GM18519 (cell line): ENCODE data around the gene NR2E1.

ENCODE experiments used
- ATAC-seq: cut with Tn5 transposase; IDR thresholded peaks from one replicate; pipeline ENCODE4 v1.9.1; 2021; ENCODE audit warnings: mild to moderate bottlenecking, moderate library complexity; ENCODE audit not compliant: unreplicated experiment, low FRiP score

The NR2E1 gene

DNA sequence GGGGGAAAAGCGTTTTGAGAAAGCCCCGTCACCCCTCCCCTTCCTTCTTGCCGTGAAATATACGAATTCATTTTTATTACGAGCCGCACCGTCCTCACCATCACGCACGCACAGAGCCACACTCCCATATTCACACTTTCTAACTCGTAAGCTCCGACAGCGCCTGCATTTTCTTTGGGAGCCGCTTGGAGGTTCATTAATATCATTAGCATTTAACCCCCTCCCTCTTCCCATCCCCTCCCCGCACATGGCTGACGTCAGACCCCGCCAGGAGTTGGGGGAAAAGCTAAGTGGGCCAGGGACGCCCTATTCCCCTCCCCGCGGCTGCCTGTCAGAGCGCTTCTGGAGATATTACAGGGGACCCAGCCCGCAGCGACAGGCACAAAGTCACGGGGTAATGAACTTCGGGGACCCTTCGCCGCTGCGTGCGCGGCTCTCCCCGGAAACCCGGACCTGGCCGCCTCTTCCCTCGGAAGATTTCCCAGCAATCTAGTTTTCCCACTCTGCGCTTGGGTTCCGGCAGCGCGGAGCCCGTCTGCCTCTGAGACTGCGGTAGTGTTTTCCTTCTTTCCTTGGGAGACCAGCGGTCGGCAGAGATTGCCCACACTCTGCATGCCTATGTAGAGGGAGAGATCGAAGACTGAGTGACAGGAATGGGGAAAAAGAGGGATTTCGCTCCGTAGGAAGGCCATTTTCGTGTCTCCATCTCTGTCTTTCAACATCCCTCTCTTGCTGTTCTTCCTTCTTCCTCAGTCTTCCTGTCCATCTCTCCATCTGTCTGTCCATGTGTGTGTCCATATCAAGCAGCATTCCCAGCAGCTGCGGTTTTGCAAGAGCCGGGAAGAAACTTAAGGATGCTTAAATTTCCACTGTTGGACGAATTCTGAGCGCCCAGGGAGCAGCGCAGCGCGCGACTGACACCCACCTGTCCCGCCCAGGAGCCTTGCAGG lies at the start of gene NR2E1:
Gene NR2E1 (plus strand): TSS at position 309 of the 950 bp plus-strand sequence. CDS start 744 bp downstream, outside the sequence.
- no peak for ATAC-seq

DNA sequence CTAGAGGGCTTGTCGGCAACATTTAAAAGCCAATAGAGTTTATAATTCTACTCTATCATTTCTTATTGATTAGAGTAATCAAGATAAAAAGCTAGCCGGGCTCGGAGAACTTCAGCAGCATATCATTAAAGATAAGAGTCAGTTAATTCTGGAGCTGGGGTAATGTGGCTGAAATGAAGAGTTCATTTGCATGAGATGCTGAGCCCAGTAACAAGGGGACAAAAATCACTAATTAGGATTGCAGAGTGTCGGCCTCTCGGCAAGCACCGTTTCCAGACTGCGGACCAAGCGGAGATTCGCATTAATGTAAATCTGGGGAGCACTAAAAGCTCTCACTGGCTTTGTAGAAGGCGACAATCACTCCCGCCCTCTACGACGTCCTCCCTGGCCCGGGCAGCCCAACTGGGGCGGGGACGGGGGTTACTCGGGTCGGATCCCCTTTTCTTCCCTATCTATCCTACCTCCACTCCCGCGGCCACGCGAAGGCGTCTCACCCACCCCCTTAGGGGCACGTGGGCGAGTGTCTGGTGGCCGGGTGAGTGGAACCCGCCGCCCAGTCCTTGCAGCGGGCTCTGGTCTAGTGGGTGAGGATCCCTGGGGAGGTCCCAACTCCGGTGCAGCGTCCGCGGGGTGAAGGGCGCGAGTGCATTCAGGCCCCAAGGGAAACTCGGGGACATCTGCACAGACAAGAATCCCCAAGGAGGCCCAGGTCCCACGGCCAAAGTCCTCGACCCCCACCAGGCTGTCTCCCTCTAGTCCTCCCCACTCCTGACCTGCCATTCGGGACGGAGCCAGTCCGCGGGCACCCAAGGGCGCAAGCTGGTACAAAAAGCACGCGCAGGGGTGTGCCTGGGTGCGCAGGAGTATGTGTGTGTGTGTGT lies 49.0 kb upstream of the NR2E1 start:
- ATAC-seq = no peak

DNA sequence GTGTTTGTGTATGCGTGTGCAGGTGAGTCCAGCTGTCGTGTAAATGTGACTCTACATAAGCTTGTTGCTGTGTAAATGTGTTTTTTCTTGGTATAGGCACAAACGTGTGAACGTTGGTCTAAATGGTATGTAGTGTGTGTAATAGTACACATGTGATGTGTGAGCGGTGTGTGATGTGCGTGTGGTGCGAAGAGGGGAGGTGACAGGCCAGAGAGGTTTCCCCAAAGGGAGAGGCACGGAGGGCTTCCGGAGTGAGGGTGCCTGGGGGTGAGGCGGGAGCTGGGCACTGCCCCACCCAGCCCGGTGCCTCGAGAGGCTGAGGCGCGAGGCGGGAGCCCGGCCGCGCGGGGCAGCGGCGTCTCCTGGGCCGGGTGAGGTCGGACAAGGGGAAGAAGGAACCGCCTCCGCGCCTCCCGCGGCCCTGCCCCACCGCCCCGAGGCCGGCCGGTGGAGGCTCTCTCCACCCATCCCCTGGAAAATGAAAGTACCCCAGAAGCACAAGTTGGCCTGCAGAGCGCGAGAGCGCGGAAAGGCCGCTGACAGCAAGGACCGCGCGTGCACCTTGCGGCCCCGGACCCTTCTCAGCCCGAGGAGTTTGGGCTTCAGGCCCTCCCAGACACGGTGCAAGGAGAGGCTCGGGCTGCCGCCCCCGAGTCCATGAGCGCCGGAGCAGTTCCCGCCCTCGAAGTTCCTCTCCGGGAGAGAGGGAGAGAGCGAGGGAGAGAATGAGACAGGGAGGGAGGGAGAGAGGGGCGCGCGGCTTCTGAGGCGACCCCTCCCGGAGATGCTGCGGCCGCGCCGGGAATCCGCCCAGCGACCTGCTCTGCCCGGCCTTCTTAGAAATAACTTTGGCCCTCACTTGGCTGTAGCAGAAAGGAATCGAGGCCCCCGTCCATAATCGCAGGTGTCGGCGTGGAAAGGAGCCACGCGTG lies 48.1 kb upstream of the NR2E1 start:
- no peak for ATAC-seq

DNA sequence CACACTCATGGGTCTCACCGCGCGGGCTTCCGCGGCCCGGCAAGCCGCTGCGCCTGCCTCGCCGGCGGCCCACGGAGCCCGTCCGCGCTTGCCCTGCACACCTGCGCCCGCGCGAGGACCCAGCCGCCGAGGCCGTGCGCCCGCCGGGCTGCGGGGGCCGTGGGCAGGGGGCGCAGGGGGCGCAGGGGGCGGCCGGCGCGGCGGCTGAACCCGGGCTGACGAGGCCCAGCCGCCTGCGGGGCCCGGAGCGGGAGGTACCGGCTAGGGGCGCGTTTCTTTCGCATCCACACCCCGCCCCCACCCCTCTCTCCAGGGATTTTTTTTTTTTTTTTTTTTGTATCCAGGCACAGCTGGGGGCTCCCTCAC lies 47.5 kb upstream of the NR2E1 start:
- ATAC-seq = no peak

DNA sequence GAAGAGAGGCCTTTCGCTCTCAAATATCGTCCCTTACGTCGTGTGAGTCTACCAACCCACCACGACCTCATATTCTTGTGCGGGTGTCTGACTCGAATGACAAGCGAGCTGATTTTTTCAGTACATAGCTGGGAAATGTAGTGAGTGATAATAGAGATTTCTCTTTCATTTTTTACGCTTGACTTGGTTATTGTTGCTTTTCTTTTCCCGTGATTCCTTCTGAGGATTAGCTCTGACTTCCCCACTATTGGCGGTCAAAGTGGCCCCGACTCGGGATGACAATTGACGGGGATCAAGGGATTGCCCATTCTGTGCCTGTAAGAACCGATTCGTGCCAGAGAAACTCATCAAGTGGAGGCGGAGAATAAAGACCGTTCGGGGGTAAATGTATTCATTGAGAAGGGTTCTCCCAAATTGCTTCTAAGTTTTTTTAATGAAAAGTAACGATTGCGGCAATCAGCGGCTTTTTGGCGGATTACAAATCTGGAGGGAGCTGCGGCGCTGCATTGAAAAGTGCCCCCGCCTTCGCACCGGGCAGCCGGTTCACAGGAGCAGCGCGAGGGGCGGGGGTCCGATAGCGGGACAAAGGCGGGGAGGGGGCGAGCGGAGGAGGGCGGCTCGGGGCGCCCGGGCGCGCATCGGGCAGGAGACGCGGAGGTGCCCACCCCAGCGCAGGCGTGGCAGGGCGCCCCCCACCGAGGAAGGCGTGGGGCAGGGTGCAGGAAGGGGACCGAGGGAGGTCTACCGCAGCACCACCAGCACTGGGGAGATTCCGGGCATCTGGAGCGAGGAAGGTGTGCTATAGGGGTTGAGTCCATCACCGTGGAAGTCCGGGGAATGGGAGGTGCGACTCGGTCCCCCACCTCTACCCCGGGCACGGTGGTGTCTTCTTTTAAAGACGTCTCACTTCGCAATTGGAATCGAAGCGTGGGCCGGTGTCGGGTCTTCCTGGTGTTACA lies 46.7 kb upstream of the NR2E1 start:
- no peak for ATAC-seq

DNA sequence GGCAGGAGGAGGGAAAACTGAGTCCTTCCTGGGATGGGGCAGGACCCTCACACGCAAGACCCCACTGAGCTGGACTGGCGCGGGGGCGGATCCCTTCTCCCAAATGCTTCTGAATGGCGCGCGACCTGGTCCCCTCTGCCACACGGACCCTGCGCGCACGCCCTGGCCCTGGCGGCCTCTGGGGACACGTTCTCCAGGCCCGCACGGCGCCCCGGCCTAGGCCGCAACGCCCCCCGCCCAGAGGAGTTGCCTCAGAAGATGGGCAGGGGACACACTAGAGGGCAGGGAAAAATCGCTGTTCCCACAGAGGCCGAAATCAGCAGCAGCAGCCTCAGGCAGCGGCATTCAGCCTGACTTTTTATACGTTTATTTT lies 46.1 kb upstream of the NR2E1 start:
- ATAC-seq = no peak

DNA sequence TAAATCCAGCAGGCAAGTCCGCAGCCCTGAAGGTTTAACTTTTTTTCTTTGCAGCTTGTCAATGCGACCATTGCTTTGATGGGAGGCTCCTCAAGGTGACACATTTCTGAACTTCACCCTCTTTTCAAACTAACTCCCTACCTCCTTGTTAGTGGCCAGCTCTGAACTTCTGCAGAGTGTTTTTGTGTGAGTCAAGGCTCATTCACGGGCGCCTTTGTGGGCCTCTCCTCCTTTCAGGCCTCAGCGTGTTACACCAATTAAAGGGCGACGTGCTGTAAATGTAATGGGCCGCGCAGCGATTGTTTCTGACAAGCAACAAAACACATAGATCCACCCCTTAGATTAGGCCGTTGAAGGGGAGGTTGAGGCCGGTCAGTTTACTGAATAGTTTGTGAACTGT lies 45.5 kb upstream of the NR2E1 start:
- ATAC-seq = no peak

DNA sequence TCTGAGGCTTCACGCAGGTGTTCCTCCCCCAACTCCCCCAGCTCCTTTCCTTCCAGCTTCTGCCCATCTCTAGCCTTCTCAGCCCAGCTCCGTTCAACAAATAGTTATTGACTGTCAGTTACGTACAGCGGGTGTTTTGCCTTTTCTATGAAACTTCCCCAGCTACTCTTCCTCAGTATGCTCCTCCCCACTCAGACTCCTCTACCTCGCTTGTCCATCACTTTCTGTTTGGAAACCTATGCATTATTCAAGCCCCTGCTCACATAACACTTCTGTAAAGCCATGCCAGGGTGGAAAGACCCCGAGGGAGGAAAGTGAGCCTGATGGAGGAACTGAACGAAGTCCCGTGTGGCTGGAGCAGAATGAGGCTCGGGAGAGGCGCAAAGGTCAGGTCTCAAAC lies 44.2 kb upstream of the NR2E1 start:
- no peak for ATAC-seq

DNA sequence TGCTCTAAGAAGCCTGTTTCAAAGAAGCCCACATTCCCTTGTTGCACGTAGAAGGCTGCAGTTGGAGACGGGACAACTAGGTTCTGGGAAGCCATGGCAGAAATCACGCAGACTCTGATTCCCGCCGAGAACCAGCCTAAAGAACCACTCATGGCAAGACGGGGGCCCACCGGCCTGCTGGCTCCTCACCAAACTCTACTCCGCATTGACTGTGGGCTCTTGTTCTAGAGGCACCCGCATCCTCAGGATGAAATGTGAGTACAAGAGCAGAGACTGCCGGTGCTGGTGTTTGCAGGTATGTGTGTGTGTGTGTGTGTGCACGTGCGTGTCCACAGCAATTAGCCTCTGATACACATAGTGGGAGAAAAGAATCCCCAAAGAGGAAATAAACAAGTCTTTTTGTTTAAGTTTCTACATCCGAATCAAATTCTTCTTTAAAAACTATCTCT lies 42.3 kb upstream of the NR2E1 start:
- no peak for ATAC-seq

DNA sequence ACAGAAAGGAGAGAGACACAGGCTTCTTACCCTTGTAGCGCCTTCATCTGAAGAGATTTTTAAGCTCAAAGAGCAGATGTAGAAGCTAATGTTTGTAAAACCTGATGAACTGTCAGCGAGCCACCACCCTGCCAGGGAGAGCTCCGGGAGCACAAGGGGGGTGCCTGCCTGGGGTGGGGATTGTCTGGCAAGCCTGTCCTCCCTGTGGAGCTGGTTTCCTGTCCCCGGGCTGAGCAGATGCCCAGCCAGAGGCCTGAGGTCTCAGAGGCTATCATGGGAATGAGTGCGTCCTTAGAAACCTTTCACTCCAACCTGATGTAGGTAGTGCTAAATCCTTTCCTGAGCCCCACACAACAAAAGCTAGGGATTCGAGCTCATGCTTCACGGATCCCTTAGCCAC lies 41.9 kb upstream of the NR2E1 start:
- no peak for ATAC-seq

DNA sequence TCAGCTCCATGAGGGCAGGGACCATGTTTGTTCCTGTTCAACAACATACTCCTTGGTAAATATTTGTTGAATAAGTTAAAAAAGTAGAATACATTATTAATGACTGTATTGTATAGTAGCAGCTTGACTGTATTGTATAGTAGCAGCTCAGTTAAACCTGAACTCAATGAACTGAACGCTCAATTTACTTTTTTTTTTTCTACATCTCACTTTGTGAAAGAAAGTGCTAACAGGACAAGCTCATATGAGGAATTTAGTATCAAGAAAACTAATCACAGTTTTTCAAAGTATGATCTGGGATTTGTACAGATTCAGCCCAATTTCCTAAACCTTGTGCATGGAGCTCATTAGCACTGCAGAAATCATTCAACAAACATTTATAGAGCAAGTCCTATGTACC lies 38.8 kb upstream of the NR2E1 start:
- no peak for ATAC-seq

DNA sequence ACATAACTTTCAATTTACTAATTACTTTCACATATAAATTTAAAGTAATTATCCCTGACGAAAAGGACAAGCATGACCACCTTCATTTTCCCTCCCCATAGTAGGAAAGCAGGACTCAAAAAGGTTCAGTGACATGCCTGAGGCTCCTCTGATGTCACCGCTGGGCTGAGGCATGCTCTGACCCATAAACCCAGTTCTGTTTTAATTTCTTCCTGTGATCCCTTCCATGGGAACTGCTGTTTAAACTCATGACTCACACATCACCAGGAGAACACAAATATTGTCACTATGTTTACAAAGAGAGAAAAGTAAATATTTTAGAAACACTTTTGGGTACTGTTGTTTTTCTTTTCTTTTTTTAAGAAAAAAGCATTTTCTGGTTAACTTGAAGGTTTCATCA lies 38.0 kb upstream of the NR2E1 start:
- ATAC-seq = no peak

DNA sequence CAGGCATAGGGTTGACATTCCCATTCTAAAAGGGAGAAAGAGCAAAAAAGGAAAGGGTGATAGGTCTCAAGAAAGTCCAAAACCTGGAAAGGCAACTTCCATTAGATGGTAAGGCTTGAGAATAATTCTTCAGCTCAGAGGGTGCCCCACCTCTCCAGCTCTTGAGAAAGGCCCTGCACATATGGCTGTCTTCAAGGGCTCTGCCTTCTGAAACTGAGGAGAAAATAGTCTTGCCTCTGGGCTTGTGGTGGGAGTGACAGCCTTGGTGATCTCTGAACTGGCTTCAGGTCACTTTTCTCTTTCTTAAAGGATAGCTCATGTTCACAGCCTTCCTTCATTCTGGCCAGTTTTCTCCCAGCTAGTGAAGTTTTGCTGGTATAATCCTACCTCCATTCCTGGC lies 35.6 kb upstream of the NR2E1 start:
- ATAC-seq = no peak

DNA sequence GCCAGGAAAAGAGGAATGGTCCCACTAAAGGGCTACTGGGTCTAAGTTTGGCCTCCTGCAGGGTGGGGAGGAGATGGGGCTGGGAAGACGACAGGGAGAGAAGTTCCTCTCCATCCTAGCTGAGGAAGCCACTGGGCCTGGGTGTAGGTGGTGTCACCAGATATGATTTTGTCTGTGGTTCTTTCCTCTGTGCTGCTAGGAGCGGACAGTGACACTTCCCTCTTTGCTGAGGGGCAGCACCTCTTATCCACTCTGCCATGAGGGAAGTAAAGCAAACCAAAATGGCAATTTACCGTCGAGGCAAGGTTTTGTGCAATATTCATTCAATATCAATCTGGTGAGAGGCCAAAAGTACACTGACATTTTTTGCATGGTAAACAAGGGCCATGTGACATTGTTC lies 33.0 kb upstream of the NR2E1 start:
- ATAC-seq = no peak

DNA sequence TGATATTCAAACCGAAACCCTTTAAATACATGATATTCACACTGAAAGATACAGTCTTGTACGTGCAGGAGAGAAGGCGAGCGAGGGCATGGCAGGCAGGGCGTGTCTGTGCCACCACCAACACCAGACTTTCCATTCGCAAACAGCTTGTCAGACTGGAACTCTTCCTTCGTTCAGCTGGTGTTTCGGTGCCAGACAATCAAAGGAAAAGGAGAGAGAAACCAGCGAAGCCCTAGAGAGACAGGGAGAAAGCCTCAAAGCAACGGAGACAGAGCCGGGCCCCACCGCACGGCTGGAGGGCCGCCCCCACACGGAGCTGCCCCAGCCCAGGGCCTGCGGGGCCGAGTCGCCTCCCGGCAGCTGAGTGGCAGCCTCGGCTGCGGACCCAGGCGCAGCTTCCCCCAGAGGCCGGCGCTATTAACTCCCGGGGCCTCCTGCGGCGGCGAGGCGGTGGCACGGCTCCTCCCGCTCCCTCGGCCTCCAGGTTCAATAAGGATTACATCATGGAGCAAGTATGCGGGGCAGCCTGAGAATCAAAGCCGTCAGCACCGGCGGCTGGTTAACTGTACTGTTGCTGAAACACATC lies 32.1 kb upstream of the NR2E1 start:
- ATAC-seq = no peak

DNA sequence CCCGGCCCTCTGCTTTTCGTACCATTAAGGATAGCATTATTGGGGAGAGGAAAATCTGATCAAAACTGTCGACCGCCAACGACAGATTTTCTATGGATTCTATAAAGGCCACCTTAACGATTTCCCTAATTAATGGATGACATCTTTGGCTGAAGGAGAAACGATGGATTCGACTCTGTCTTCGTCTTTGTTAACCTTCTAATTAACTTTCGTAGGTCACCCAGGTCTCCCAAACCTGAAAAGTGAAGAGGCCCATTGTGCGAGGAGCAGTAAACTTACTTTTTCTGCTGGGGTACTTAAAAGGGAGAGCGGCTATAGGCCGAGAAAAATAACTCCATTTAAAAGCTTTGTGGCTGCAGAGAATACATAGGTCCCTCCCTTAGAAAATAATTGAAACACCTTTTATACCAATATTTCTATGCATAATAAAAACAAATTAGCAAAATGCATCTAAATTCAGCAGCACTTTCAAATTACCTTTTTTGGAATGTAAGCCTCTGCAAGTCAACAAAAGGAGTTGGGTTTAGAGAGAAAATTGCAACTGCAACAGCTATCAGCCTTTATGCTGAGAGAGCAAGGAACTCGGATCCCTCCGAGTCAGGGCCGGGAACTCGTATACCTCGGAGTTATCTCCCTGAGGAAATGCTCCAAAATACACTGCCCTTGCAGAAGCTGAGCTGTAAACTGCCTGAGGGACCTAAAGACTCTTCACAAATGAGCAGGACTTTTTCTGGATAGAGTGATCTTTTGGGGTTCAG lies 31.4 kb upstream of the NR2E1 start:
- no peak for ATAC-seq

DNA sequence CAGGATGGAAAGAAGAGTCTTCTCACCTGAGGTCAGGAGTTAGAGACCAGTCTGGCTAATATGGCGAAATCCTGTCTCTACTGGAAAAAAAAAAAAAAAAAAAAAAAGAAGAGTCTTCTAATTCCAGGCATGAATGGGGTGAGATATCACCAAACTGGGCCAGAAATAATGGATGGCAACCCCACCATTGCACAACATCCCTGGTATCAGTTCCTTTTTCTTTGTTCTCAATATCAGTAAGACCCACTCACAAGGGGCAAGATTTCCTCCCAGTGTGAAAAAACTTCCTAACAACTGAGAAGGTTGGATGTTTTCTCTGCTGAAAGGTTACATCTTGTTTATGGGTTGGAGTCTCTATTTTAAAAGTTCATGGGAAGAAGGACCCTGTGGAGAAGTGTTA lies 23.6 kb upstream of the NR2E1 start:
- ATAC-seq = no peak

DNA sequence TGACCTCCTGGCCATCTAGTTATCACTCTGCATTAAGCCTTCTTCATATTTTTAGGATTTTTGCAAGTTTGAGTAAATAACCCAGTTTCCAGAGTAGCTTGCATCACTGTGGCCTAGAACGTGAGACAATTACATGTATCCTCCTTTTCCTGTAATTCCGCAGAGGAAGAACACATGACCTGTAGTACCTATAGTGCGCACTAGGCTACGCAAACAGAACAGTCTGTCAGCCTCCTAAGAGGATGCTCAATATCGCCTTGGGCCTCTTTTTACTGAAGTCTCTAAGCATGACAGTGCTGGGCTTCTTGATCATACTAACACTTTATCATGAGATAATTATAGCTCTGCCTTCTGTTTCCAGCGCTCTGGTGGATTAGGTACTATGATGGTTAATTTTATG lies 20.2 kb upstream of the NR2E1 start:
- no peak for ATAC-seq
